Gastrocnemius medialis (tissue), 4 donors: Measurements from ENCODE around the gene DBH. TPM values are rescaled to one million over a fixed set of nuclear protein-coding genes. Genes with fewer than 3 reads are reported as not detected.

Experiments
- ATAC-seq, 2 donors: fragments of 150-250 bp; one replicate each; pipeline ENCODE4 v1.9.1; 2016
- DNase-seq, 2 donors: peaks; one replicate each; pipeline ENCODE4 v3.0.0-alpha.2; 2019
- H3K27ac ChIP-seq, 4 donors: fragments of 200-600 bp; sonication (generic); 1 replicate in 1 of 4; 2 replicates in 3 of 4; pipeline ENCODE4 v1.5.1; 2016 to 2018; ENCODE audit warnings: mild to moderate bottlenecking in 2 of 4, moderate library complexity in 1 of 4
- H3K27me3 ChIP-seq, 3 donors: fragments of 200-600 bp; sonication (generic) in 2 of 3; 1 replicate in 1 of 3; 2 replicates in 2 of 3; pipeline versions ENCODE4 v1.5.1 to v1.6.0; 2016 to 2019; ENCODE audit warnings: mild to moderate bottlenecking in 1 of 3, moderate library complexity in 1 of 3
- H3K36me3 ChIP-seq, 2 donors: fragments of 200-600 bp; sonication (generic) in 1 of 2; one replicate each; pipeline ENCODE4 v1.5.1; 2017 to 2018
- H3K4me1 ChIP-seq, 2 donors: fragments of 200-600 bp; sonication (generic) in 1 of 2; one replicate each; pipeline ENCODE4 v1.5.1; 2016 to 2017; ENCODE audit warnings: mild to moderate bottlenecking in 2 of 2
- H3K4me3 ChIP-seq, 4 donors: fragments of 200-600 bp; sonication (generic) in 3 of 4; 1 replicate in 1 of 4; 2 replicates in 3 of 4; pipeline ENCODE4 v1.5.1; 2016 to 2019; ENCODE audit warnings: mild to moderate bottlenecking in 2 of 4
- H3K9me3 ChIP-seq, 3 donors: fragments of 200-600 bp; sonication (generic) in 2 of 3; 1 replicate in 1 of 3; 2 replicates in 2 of 3; pipeline ENCODE4 v1.5.1; 2016 to 2019
- CTCF ChIP-seq, 5 experiments: fragments of 450-650 bp in 3 of 5; fragments of 200-600 bp in 2 of 5; sonication (generic) in 2 of 5; IDR thresholded peaks in 4 of 5; conservative IDR thresholded peaks in 1 of 5; 1 replicate in 4 of 5; 2 replicates in 1 of 5; pipeline ENCODE4 v1.5.1; 2016 to 2019; ENCODE audit warnings: antibody characterized with exemption in 5 of 5, mild to moderate bottlenecking in 3 of 5, moderate library complexity in 3 of 5
- POLR2A ChIP-seq, 2 donors: fragments of 450-650 bp; IDR thresholded peaks; one replicate each; pipeline ENCODE4 v1.6.1; 2017; ENCODE audit warnings: antibody characterized with exemption in 2 of 2, mild to moderate bottlenecking in 2 of 2, moderate library complexity in 2 of 2
- in situ Hi-C, 4 donors: fragments of 200-750 bp; cut with MboI; loops; one replicate each; pipeline versions ENCODE4 v1.15.0 to v1.8.0; 2017; ENCODE audit warnings: low sequenced_read_pairs in 4 of 4
- intact Hi-C: fragments of 100-400 bp; cut with DNase I; formaldehyde crosslinking; loops from one replicate; pipeline ENCODE4 v1.15.1; 2023; ENCODE audit warnings: low total_unique reads
- total RNA-seq, 4 donors: library from RNA; depleted of rRNA; stranded (reverse); fragments of >200 nt; gene quantifications; one replicate each; pipeline versions ENCODE4 v1.1.0 to v1.2.3, GENCODE V29; 2016

The DBH gene
- total RNA-seq, 4 donors from 2014 or later = not detected

- Histone ChIP-seq H3K27ac (no peak overlapping the region), H3K27me3 (peaks cover 0 to 4% (median 0%) of the 10 kb centered on the region in 3 donors), H3K36me3 (no peaks in the 10 kb centered on the region), H3K9me3 (no peaks in the 10 kb centered on the region), H3K4me3 (no peak overlapping the region), H3K4me1 (no peaks in the 10 kb centered on the region)
- DNase-seq (no peak), ATAC-seq (no peak)
- TF ChIP-seq CTCF (IDR thresholded peaks at IDR 0.05 in 4 of 5, conservative IDR thresholded peaks at IDR 0.05 in 1 of 5) (no peak), POLR2A (IDR thresholded peaks at IDR 0.05) (no peak)
- in situ Hi-C loops (no loop called here), intact Hi-C loops (no loop called here)
Measured at GRCh38 chr9:133669182-133669801, 33.1 kb downstream of the DBH start.

DNA sequence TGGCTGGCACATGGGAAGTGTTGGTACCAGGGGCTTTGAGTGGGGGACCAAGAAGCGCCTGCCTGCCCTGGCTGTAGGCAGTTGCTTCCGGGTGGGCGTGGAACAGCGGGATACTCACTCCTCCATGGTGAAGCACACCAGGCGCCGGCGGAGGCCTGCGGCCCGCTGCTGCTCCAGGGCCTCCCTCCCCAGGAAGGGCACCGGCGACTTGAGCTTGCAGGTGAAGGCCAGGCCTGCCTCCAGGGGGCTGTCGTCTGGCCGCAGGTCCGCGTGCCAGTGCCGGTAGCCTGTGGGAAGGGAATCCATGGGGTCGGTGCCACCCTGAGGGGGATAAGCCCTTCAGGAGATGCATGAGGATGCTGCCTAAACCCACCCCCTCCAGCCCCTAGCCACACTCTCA lies 34.3 kb downstream of the DBH start:
- ATAC-seq (no peak), DNase-seq (no peak)
- Histone ChIP-seq H3K4me1 (no peaks in the 10 kb centered on the region), H3K27ac (no peak overlapping the region), H3K4me3 (no peak overlapping the region), H3K9me3 (no peaks in the 10 kb centered on the region), H3K27me3 (peaks cover 0 to 4% (median 0%) of the 10 kb centered on the region in 3 donors), H3K36me3 (no peaks in the 10 kb centered on the region)
- TF ChIP-seq CTCF (IDR thresholded peaks at IDR 0.05 in 4 of 5, conservative IDR thresholded peaks at IDR 0.05 in 1 of 5) (no peak), POLR2A (IDR thresholded peaks at IDR 0.05) (no peak)
- intact Hi-C loops (no loop called here), in situ Hi-C loops (no loop called here)

DNA sequence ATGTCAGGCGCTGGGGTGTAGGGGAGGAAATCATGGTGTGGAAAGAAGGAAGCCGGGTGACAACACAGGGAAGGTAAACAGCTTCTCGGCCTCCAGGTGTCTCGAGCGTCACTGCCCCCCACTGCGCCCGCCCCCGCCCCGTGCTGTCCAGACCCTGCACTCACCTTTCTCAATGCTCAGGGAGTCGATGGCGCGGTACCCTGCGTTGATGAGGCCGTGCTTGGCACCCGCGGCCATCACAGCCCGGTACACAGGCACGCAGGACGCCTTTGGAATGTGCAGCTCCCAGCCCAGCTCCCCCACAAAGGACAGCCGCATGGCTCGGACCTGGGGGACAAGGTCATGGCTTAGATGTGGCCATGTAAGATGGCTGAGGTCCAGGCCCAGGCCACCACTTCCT lies 35.2 kb downstream of the DBH start:
- no peaks in the 10 kb centered on the region for H3K36me3 ChIP-seq
- H3K4me3 ChIP-seq = no peak overlapping the region
- no peaks in the 10 kb centered on the region for H3K4me1 ChIP-seq
- no peak for DNase-seq
- in situ Hi-C loops (no loop called here), intact Hi-C loops (no loop called here)
- no peak for ATAC-seq
- no peak overlapping the region for H3K27ac ChIP-seq
- no peak for TF ChIP-seq POLR2A (IDR thresholded peaks at IDR 0.05)
- TF ChIP-seq CTCF (IDR thresholded peaks at IDR 0.05 in 4 of 5, conservative IDR thresholded peaks at IDR 0.05 in 1 of 5) = no peak
- H3K27me3 ChIP-seq = peaks cover 0 to 4% (median 0%) of the 10 kb centered on the region in 3 donors
- H3K9me3 ChIP-seq = no peaks in the 10 kb centered on the region

DNA sequence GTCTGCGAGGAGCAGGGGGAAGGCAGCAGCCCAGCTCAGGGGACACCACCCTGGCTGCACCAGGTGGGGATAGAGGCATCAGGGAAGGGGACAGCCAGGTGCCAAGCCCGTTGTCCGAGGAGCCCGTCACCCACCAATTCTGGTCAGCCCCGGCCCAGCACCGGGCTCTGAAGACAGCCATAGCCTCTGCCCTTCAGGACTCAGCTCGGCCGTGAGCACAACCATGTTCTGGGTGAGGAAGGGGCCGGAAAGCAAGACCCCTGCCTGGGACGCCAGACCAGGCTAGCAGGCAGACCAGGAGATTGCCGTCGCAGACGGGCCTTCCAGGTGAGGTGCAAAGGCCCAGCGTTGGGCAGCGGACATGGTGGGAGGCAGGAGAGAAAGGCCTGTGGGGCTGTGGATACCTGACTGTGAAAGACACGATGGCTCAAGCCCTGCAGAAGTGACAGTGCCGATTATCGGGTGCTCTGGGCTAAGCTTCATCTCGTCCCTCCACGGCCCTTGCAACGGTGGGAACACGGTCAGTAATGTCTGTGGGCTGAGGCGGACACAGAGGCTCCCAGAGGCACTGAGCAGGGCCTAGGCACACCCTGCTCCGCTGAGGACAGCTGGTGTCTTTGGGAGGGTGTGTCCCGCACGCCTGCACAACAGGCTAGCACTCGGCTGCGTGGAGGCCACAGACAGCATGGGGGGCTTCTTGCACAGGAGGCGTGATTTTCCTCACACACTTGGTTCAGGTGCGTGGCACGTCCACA lies 36.5 kb downstream of the DBH start:
- Histone ChIP-seq H3K4me3 (no peak overlapping the region), H3K9me3 (no peaks in the 10 kb centered on the region), H3K27me3 (peaks cover 0 to 4% (median 0%) of the 10 kb centered on the region in 3 donors), H3K27ac (no peak overlapping the region), H3K4me1 (no peaks in the 10 kb centered on the region), H3K36me3 (no peaks in the 10 kb centered on the region)
- in situ Hi-C loops (no loop called here), intact Hi-C loops (no loop called here)
- ATAC-seq (no peak), DNase-seq (no peak)
- no peak for TF ChIP-seq POLR2A (IDR thresholded peaks at IDR 0.05)
- TF ChIP-seq CTCF (IDR thresholded peaks at IDR 0.05 in 4 of 5, conservative IDR thresholded peaks at IDR 0.05 in 1 of 5) = no peak
